Astrocyte (in vitro differentiated cells and primary cell): ENCODE measurements around the gene CPXM2. TPM values are rescaled to one million over a fixed set of nuclear protein-coding genes. Genes with fewer than 3 reads are reported as not detected.

Experiments
- DNase-seq: peaks from one replicate; pipeline ENCODE4 v3.0.0-alpha.2; 2010; ENCODE audit warnings: low read depth
- FAIRE-seq: peaks from 2 replicates; lab custom pipeline; 2011; peaks lifted over from hg19 to GRCh38; lab: Jason Lieb, UNC
- H2AFZ ChIP-seq: 2 replicates; pipeline ENCODE4 v1.6.0; 2012; ENCODE audit warnings: low read depth, low read length, inconsistent platforms
- H3K27ac ChIP-seq: 2 replicates; pipeline ENCODE4 v1.5.1; 2011; ENCODE audit warnings: low read depth, low read length, inconsistent platforms
- H3K27me3 ChIP-seq: 2 replicates; pipeline ENCODE4 v1.6.0; 2011; ENCODE audit warnings: low read length, inconsistent platforms; ENCODE audit not compliant: insufficient read depth
- H3K36me3 ChIP-seq: 2 replicates; pipeline ENCODE4 v1.5.1; 2011; ENCODE audit warnings: low read length, inconsistent platforms; ENCODE audit not compliant: insufficient read depth
- H3K4me1 ChIP-seq: 2 replicates; pipeline ENCODE4 v1.5.1; 2011; ENCODE audit warnings: low read length, inconsistent platforms; ENCODE audit not compliant: insufficient read depth
- H3K4me2 ChIP-seq: 2 replicates; pipeline ENCODE4 v1.6.0; 2012; ENCODE audit warnings: low read length, inconsistent platforms
- H3K4me3 ChIP-seq: 2 replicates; pipeline ENCODE4 v1.5.1; 2011; ENCODE audit warnings: low read depth, mild to moderate bottlenecking, low read length, inconsistent platforms; ENCODE audit not compliant: insufficient read depth
- H3K79me2 ChIP-seq: 2 replicates; pipeline ENCODE4 v1.6.0; 2012; ENCODE audit warnings: mild to moderate bottlenecking, low read length, inconsistent platforms; ENCODE audit not compliant: insufficient read depth
- H3K9ac ChIP-seq: 2 replicates; pipeline ENCODE4 v1.6.0; 2012; ENCODE audit warnings: mild to moderate bottlenecking, low read length, inconsistent platforms
- H3K9me3 ChIP-seq: 2 replicates; pipeline ENCODE4 v1.5.1; 2012; ENCODE audit warnings: low read depth, mild to moderate bottlenecking, low read length, inconsistent platforms; ENCODE audit not compliant: insufficient read depth
- H4K20me1 ChIP-seq: 2 replicates; pipeline ENCODE4 v1.6.0; 2012; ENCODE audit warnings: low read length, inconsistent platforms; ENCODE audit not compliant: insufficient read depth
- H3K27ac Mint-ChIP-seq: one replicate; pipeline ENCODE4 v1.8.0; 2021; ENCODE audit warnings: mild to moderate bottlenecking, mixed read lengths; ENCODE audit not compliant: unreplicated experiment
- H3K27me3 Mint-ChIP-seq: one replicate; pipeline ENCODE4 v1.8.0; 2021; ENCODE audit warnings: low read depth, mixed read lengths; ENCODE audit not compliant: unreplicated experiment
- H3K36me3 Mint-ChIP-seq: one replicate; pipeline ENCODE4 v1.8.0; 2021; ENCODE audit warnings: low read depth, mixed read lengths; ENCODE audit not compliant: unreplicated experiment
- H3K4me1 Mint-ChIP-seq: one replicate; pipeline ENCODE4 v1.8.0; 2021; ENCODE audit warnings: low read depth, mixed read lengths; ENCODE audit not compliant: unreplicated experiment
- H3K4me3 Mint-ChIP-seq: one replicate; pipeline ENCODE4 v1.8.0; 2021; ENCODE audit warnings: mild to moderate bottlenecking, moderate library complexity, mixed read lengths; ENCODE audit not compliant: unreplicated experiment
- H3K9me3 Mint-ChIP-seq: one replicate; pipeline ENCODE4 v1.8.0; 2021; ENCODE audit warnings: mild to moderate bottlenecking, mixed read lengths; ENCODE audit not compliant: unreplicated experiment
- CTCF ChIP-seq: IDR thresholded peaks from 2 replicates; pipeline ENCODE4 v1.5.1; 2011; ENCODE audit warnings: low read depth, mild to moderate bottlenecking, inconsistent platforms, low read length, moderate library complexity; ENCODE audit not compliant: insufficient read depth
- EZH2 ChIP-seq: IDR thresholded peaks from 2 replicates; pipeline ENCODE4 v1.6.1; 2012; ENCODE audit warnings: mild to moderate bottlenecking, low read length, inconsistent platforms; ENCODE audit not compliant: insufficient read depth
- total RNA-seq: library from RNA; stranded (reverse); gene quantifications from 2 replicates; pipeline ENCODE4 v1.2.1, GENCODE V29; 2021

Gene CPXM2
- total RNA-seq, 1 donor from 2014 or later: 5.2 TPM

- Mint-ChIP-seq H3K4me1 (peaks cover 3% of the 10 kb centered on the region), H3K36me3 (peaks cover 4% of the 10 kb centered on the region), H3K27me3 (peaks cover 16% of the 10 kb centered on the region), H3K27ac (peak overlapping the region; percentile 24), H3K4me3 (no peak overlapping the region), H3K9me3 (peaks cover 5% of the 10 kb centered on the region)
- Histone ChIP-seq H3K4me3 (no peak overlapping the region), H3K27me3 (no peaks in the 10 kb centered on the region), H3K9me3 (no peaks in the 10 kb centered on the region), H2AFZ (no peak overlapping the region), H3K79me2 (no peaks in the 10 kb centered on the region), H3K27ac (no peak overlapping the region), H3K9ac (no peak overlapping the region), H3K4me2 (no peak overlapping the region), H3K36me3 (no peaks in the 10 kb centered on the region), H3K4me1 (no peaks in the 10 kb centered on the region), H4K20me1 (no peaks in the 10 kb centered on the region)
- DNase-seq (no peak), FAIRE-seq (no peak)
- TF ChIP-seq CTCF: no peak
- TF ChIP-seq EZH2: no peak
Measured at GRCh38 chr10:123831259-123831658, 60.3 kb downstream of the CPXM2 start.

- TF ChIP-seq EZH2 (no peak), CTCF (no peak)
- FAIRE-seq: no peak
- Histone ChIP-seq H2AFZ (no peak overlapping the region), H3K27me3 (no peaks in the 10 kb centered on the region), H3K79me2 (no peaks in the 10 kb centered on the region), H3K4me3 (no peak overlapping the region), H3K27ac (no peak overlapping the region), H3K4me1 (no peaks in the 10 kb centered on the region), H3K9me3 (no peaks in the 10 kb centered on the region), H3K4me2 (no peak overlapping the region), H4K20me1 (no peaks in the 10 kb centered on the region), H3K9ac (no peak overlapping the region), H3K36me3 (no peaks in the 10 kb centered on the region)
- H3K27me3 Mint-ChIP-seq: peaks cover 4% of the 10 kb centered on the region
- no peak overlapping the region for H3K4me3 Mint-ChIP-seq
- peaks cover 12% of the 10 kb centered on the region for H3K36me3 Mint-ChIP-seq
- H3K9me3 Mint-ChIP-seq: peaks cover 16% of the 10 kb centered on the region
- H3K27ac Mint-ChIP-seq: no peak overlapping the region
- H3K4me1 Mint-ChIP-seq: no peaks in the 10 kb centered on the region
- DNase-seq: no peak
Measured at GRCh38 chr10:123821136-123821535, 70.5 kb downstream of the CPXM2 start.

GRCh38 chr10:123809632-123810031 lies 82.0 kb downstream of the CPXM2 start:
- Histone ChIP-seq H3K36me3 (no peaks in the 10 kb centered on the region), H4K20me1 (no peaks in the 10 kb centered on the region), H3K27me3 (no peaks in the 10 kb centered on the region), H2AFZ (no peak overlapping the region), H3K9me3 (no peaks in the 10 kb centered on the region), H3K4me2 (no peak overlapping the region), H3K79me2 (no peaks in the 10 kb centered on the region), H3K27ac (no peak overlapping the region), H3K4me3 (no peak overlapping the region), H3K4me1 (no peaks in the 10 kb centered on the region), H3K9ac (no peak overlapping the region)
- peaks cover 22% of the 10 kb centered on the region for H3K4me1 Mint-ChIP-seq
- H3K4me3 Mint-ChIP-seq: no peak overlapping the region
- TF ChIP-seq CTCF (no peak), EZH2 (no peak)
- FAIRE-seq (no peak), DNase-seq (no peak)
- no peaks in the 10 kb centered on the region for H3K27me3 Mint-ChIP-seq
- no peaks in the 10 kb centered on the region for H3K36me3 Mint-ChIP-seq
- no peaks in the 10 kb centered on the region for H3K9me3 Mint-ChIP-seq
- H3K27ac Mint-ChIP-seq: no peak overlapping the region
